Epithelial cell of alveolus of lung (primary cell): Measurements from ENCODE around the gene CCDC14. TPM values are rescaled to one million over a fixed set of nuclear protein-coding genes. Genes with fewer than 3 reads are reported as not detected.

ENCODE experiments used
- total RNA-seq: library from RNA; depleted of rRNA; stranded (reverse); fragments of >200 nt; gene quantifications from 2 replicates; pipeline ENCODE4 v1.2.1, GENCODE V29; 2015

Gene CCDC14
- total RNA-seq: 11.9 and 27.4 TPM in 2 replicates

GRCh38 chr3:123960781-123961507, at the start of gene CCDC14:
Gene CCDC14, minus strand, starts transcription at chr3:123961229. Its CDS starts 56 bp downstream, at chr3:123961173.

GRCh38 chr3:123991730-123992588, 30.9 kb upstream of the CCDC14 start, which contains the start of gene ROPN1:
Gene ROPN1, minus strand, starts transcription at chr3:123992124. Its CDS starts 11,643 bp downstream, at chr3:123980481.

GRCh38 chr3:123884203-123884831, 76.7 kb downstream of the CCDC14 start, which contains the start of gene MYLK:
Gene MYLK, minus strand, starts transcription at chr3:123884332. Its CDS starts 90,491 bp downstream, at chr3:123793841.

Other genes starting within 250 kb of the CCDC14 start
- gene MYLK, start 76.9 kb downstream of the CCDC14 start, total RNA-seq: 60.5 and 110 TPM in 2 replicates
- gene ROPN1, start 30.9 kb upstream of the CCDC14 start, total RNA-seq: not detected in 2 replicates
- gene KALRN, start 72.1 kb upstream of the CCDC14 start, total RNA-seq: 4.1 and 16.4 TPM in 2 replicates